OCI-LY3 (cell line): Measurements from ENCODE around the gene GPR15LG.

ENCODE experiments used
- H2AFZ ChIP-seq: fragments of 200-600, 300-600 bp; shearing (Covaris generic); 2 replicates; pipeline ENCODE4 v1.6.0; 2014; ENCODE audit warnings: antibody characterized with exemption, low read depth, low read length
- H3K27ac ChIP-seq: fragments of 200-600, 300-600 bp; sonication (generic); 2 replicates; pipeline ENCODE4 v1.5.1; 2014; ENCODE audit warnings: mild to moderate bottlenecking, low read length, moderate library complexity, mixed read lengths
- H3K27me3 ChIP-seq: fragments of 200-600, 300-600 bp; sonication (generic); 2 replicates; pipeline ENCODE4 v1.6.1; 2014; ENCODE audit warnings: low read depth, low read length, mixed read lengths
- H3K36me3 ChIP-seq: fragments of 200-600, 300-600 bp; sonication (generic); replicated peaks from 2 replicates; pipeline ENCODE3; 2014; ENCODE audit warnings: low read depth, low read length, mixed read lengths
- H3K4me1 ChIP-seq: fragments of 300-600, 200-600 bp; sonication (generic); 2 replicates; pipeline ENCODE4 v1.6.1; 2014; ENCODE audit warnings: low read length, mixed read lengths
- H3K4me2 ChIP-seq: fragments of 200-600, 300-600 bp; sonication (generic); 2 replicates; pipeline ENCODE4 v1.6.1; 2014; ENCODE audit warnings: low read length, mixed read lengths
- H3K4me3 ChIP-seq: fragments of 300-600, 200-600 bp; sonication (generic); 2 replicates; pipeline ENCODE4 v1.5.1; 2014; ENCODE audit warnings: antibody characterized with exemption, mild to moderate bottlenecking, low read length, moderate library complexity
- H3K79me2 ChIP-seq: fragments of 300-600, 200-600 bp; shearing (Covaris generic); 2 replicates; pipeline ENCODE4 v1.6.1; 2014; ENCODE audit warnings: mild to moderate bottlenecking, low read length, mixed read lengths
- H3K9ac ChIP-seq: fragments of 300-600, 200-600 bp; shearing (Covaris generic); 2 replicates; pipeline ENCODE4 v1.6.0; 2014; ENCODE audit warnings: mild to moderate bottlenecking, low read length, moderate library complexity
- H3K9me3 ChIP-seq: fragments of 200-600, 300-600 bp; shearing (Covaris generic); 2 replicates; pipeline ENCODE4 v1.6.1; 2014; ENCODE audit warnings: low read length, mixed read lengths; ENCODE audit not compliant: insufficient read depth
- H4K20me1 ChIP-seq: fragments of 200-600, 300-600 bp; sonication (generic); 2 replicates; pipeline ENCODE4 v1.6.1; 2016; ENCODE audit warnings: low read length, mixed read lengths; ENCODE audit not compliant: insufficient read depth
- EZH2phosphoT487 ChIP-seq: fragments of 200-600 bp; shearing (Covaris generic); IDR thresholded peaks from 2 replicates; pipeline ENCODE4 v1.6.1; 2018; ENCODE audit warnings: antibody characterized with exemption, mixed run types, low read depth
- TF ChIP-seq, protein P1 (sequence below): fragments of 200-600, 300-600 bp; sonication (generic); IDR thresholded peaks from 2 replicates; pipeline ENCODE4 v1.5.1; 2014; ENCODE audit warnings: antibody characterized with exemption, low read length, low read depth

GPR15LG gene

GRCh38 chr10:84201682-84202081, 28.1 kb downstream of the GPR15LG start:
- peak overlapping the region; percentile 66 for H3K4me2 ChIP-seq
- no peaks in the 10 kb centered on the region for H4K20me1 ChIP-seq
- TF ChIP-seq, protein P1, sequence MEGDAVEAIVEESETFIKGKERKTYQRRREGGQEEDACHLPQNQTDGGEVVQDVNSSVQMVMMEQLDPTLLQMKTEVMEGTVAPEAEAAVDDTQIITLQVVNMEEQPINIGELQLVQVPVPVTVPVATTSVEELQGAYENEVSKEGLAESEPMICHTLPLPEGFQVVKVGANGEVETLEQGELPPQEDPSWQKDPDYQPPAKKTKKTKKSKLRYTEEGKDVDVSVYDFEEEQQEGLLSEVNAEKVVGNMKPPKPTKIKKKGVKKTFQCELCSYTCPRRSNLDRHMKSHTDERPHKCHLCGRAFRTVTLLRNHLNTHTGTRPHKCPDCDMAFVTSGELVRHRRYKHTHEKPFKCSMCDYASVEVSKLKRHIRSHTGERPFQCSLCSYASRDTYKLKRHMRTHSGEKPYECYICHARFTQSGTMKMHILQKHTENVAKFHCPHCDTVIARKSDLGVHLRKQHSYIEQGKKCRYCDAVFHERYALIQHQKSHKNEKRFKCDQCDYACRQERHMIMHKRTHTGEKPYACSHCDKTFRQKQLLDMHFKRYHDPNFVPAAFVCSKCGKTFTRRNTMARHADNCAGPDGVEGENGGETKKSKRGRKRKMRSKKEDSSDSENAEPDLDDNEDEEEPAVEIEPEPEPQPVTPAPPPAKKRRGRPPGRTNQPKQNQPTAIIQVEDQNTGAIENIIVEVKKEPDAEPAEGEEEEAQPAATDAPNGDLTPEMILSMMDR: no peak
- no peak for TF ChIP-seq EZH2phosphoT487
- H2AFZ ChIP-seq: peak overlapping the region; percentile 98; the same call in 1 of the 2 replicates
- no peaks in the 10 kb centered on the region for H3K79me2 ChIP-seq
- 0 out of 2 replicates have a peak, but pooled peaks cover under 1% of the 10 kb centered on the region for H3K27me3 ChIP-seq
- H3K9ac ChIP-seq: peak overlapping the region; percentile 48; the same call in 1 of the 2 replicates
- no peaks in the 10 kb centered on the region for H3K36me3 ChIP-seq
- no peak overlapping the region for H3K27ac ChIP-seq
- peaks cover 14% of the 10 kb centered on the region for H3K4me1 ChIP-seq
- H3K9me3 ChIP-seq: no peaks in the 10 kb centered on the region
- H3K4me3 ChIP-seq: no peak overlapping the region

GRCh38 chr10:84202349-84202748, 28.7 kb downstream of the GPR15LG start:
- Histone ChIP-seq H3K27ac (no peak overlapping the region), H3K4me1 (peaks cover 14% of the 10 kb centered on the region), H3K27me3 (peaks cover 7% of the 10 kb centered on the region; the same call in 1 of the 2 replicates), H3K4me3 (no peak overlapping the region), H2AFZ (no peak overlapping the region), H3K36me3 (no peaks in the 10 kb centered on the region), H4K20me1 (no peaks in the 10 kb centered on the region), H3K4me2 (no peak overlapping the region), H3K9ac (no peak overlapping the region), H3K9me3 (no peaks in the 10 kb centered on the region), H3K79me2 (no peaks in the 10 kb centered on the region)
- no peak for TF ChIP-seq EZH2phosphoT487
- TF ChIP-seq, protein P1: no peak

- H3K9me3 ChIP-seq: no peaks in the 10 kb centered on the region
Observed at GRCh38 chr10:84204122-84204521, 30.5 kb downstream of the GPR15LG start.

GRCh38 chr10:84204610-84205009, 31.0 kb downstream of the GPR15LG start:
- Histone ChIP-seq H3K4me1 (peaks cover 14% of the 10 kb centered on the region), H3K9me3 (no peaks in the 10 kb centered on the region), H3K27me3 (peaks cover 15% of the 10 kb centered on the region; the same call in 1 of the 2 replicates), H3K27ac (no peak overlapping the region), H2AFZ (no peak overlapping the region), H3K36me3 (no peaks in the 10 kb centered on the region), H3K4me3 (no peak overlapping the region), H4K20me1 (no peaks in the 10 kb centered on the region), H3K79me2 (no peaks in the 10 kb centered on the region), H3K4me2 (no peak overlapping the region), H3K9ac (no peak overlapping the region)
- TF ChIP-seq, protein P1: no peak
- TF ChIP-seq EZH2phosphoT487: no peak

More at GRCh38 chr10:84204122-84204521, 30.5 kb downstream of the GPR15LG start:
- H3K9ac ChIP-seq: no peak overlapping the region
- peaks cover 14% of the 10 kb centered on the region for H3K4me1 ChIP-seq
- no peak for TF ChIP-seq EZH2phosphoT487
- TF ChIP-seq, protein P1: peak; percentile 46
- no peaks in the 10 kb centered on the region for H3K36me3 ChIP-seq
- H2AFZ ChIP-seq: no peak overlapping the region
- no peak overlapping the region for H3K27ac ChIP-seq
- no peaks in the 10 kb centered on the region for H4K20me1 ChIP-seq
- peaks cover 15% of the 10 kb centered on the region; the same call in 1 of the 2 replicates for H3K27me3 ChIP-seq
- H3K4me3 ChIP-seq: no peak overlapping the region
- H3K4me2 ChIP-seq: no peak overlapping the region
- H3K79me2 ChIP-seq: no peaks in the 10 kb centered on the region
